ENCODE results near the gene VMAC. TPM values are rescaled to one million over a fixed set of nuclear protein-coding genes. Genes with fewer than 3 reads are reported as not detected.

Gene VMAC
- total and polyA plus RNA-seq, 2 of the 8 experiments (the other 6 are each of a cell fraction or from before 2014, with no cell fraction given) = 1.3 to 2.2 TPM

DNA sequence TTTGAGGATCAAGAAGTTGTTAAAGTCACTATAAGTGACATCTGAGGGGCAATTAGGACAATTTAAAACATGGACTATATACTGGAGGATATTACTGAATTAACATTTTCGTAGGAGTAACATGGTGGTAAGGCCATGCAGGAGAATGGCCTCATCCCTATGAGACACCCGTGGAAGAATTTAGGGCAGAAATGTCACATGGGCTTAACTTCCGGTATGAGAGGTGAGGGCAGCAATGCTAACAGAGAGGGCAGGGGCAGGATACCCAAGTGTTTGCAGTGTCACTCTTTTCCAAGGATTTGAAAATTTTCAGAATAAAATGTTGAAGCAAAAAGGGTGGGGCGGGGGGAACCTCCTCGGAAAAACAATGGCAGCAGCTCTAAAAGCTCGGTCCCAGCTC is 49.6 kb downstream of the VMAC start:
- Histone ChIP-seq H2BK20ac (ENCODE audit: low read length) (no peak overlapping the region), H3K79me1 (ENCODE audit: low read depth, low read length) (peaks cover 42% of the 10 kb centered on the region), H3K9me3 (ENCODE audit: insufficient read depth in 2 of 2, low read depth in 1 of 2, low read length in 1 of 2) (no peaks in the 10 kb centered on the region), H4K91ac (replicated peaks; ENCODE audit: insufficient read length, low read length) (no peak overlapping the region), H2BK5ac (ENCODE audit: low read depth, low read length) (no peak overlapping the region), H2BK15ac (ENCODE audit: low read length) (no peak overlapping the region), H4K8ac (ENCODE audit: extremely low read depth, insufficient read depth, low read length) (no peak overlapping the region), H2AFZ (ENCODE audit: low read length) (no peak overlapping the region), H3K79me2 (ENCODE audit: control insufficient read depth in 1 of 2, insufficient read depth in 2 of 2, low read length in 2 of 2) (peaks cover 9 to 94% of the 10 kb centered on the region in 2 experiments), H3K27me3 (replicated peaks in 1 of 4; ENCODE audit: control insufficient read depth in 3 of 4, extremely low read depth in 1 of 4, insufficient read depth in 3 of 4, low read length in 3 of 4) (no peaks in the 10 kb centered on the region; a peak in 1 of 7 replicates), H3K4me1 (replicated peaks in 1 of 4; ENCODE audit: control insufficient read depth in 3 of 4, insufficient read depth in 4 of 4, low read length in 3 of 4) (peaks cover 34 to 65% (median 49%) of the 10 kb centered on the region in 4 experiments), H3K23ac (ENCODE audit: insufficient read length) (no peak overlapping the region), H2BK12ac (ENCODE audit: low read depth, low read length) (no peak overlapping the region), H4K20me1 (replicated peaks in 1 of 2; ENCODE audit: control insufficient read depth in 1 of 2, insufficient read depth in 2 of 2, low read length in 2 of 2) (peaks cover 30 to 48% of the 10 kb centered on the region in 2 experiments), H3K56ac (replicated peaks; ENCODE audit: insufficient read length, low read depth, low read length) (no peak overlapping the region), H3K23me2 (ENCODE audit: low read depth, low read length) (no peaks in the 10 kb centered on the region), H3K4me2 (ENCODE audit: insufficient read depth in 1 of 2, low read depth in 2 of 2, low read length in 2 of 2) (no peak overlapping the region; a peak in 1 of 4 replicates), H3K4me3 (ENCODE audit: extremely low read depth in 1 of 4, insufficient read depth in 2 of 4, low read depth in 3 of 4, low read length in 4 of 4) (no peak overlapping the region), H3K9ac (replicated peaks in 1 of 4; ENCODE audit: extremely low read depth in 1 of 4, low read depth in 3 of 4, low read length in 3 of 4) (no peak overlapping the region), H3K36me3 (ENCODE audit: control insufficient read depth in 2 of 4, insufficient read depth in 4 of 4, low read length in 3 of 4) (peaks cover 0 to 3% (median 0%) of the 10 kb centered on the region in 4 experiments; a peak in 1 of 8 replicates), H4K5ac (ENCODE audit: insufficient read length, low read depth, low read length) (no peak overlapping the region), H2AK5ac (ENCODE audit: low read depth, low read length) (no peak overlapping the region), H3K18ac (ENCODE audit: extremely low read depth, low read length) (no peak overlapping the region), H3K4ac (replicated peaks; ENCODE audit: insufficient read length, low read depth, low read length) (no peak overlapping the region), H3K27ac (ENCODE audit: low read depth, low read length) (no peak overlapping the region), H3K14ac (ENCODE audit: insufficient read length) (no peak overlapping the region), H2BK120ac (replicated peaks; ENCODE audit: low read depth, low read length) (no peak overlapping the region)
- POLR2A ChIA-PET (ENCODE audit: partially characterized antibody) = interaction anchor here (4.0 kb wide), 1 partner anchor 17 kb away, joined by 13 read pairs; no protein-coding TSS in a partner anchor
- DNase-seq (ENCODE audit: low read depth in 1 of 2, low spot score in 2 of 2) (no peak), FAIRE-seq (no peak)
- TF ChIP-seq CREB1 (IDR thresholded peaks at IDR 0.05) = no peak
- TF ChIP-seq PHF8 (conservative IDR thresholded peaks at IDR 0.05; ENCODE audit: low read depth, low read length) = no peak
- CTCF ChIA-PET (ENCODE audit: partially characterized antibody) = interaction anchor here (5.8 kb wide), 1 partner anchor 13 kb away, joined by 43 read pairs; no protein-coding TSS in a partner anchor
- WGBS, 2 experiments (ENCODE audit: extremely low coverage in 1 of 2, insufficient coverage in 1 of 2, insufficient read length in 1 of 2, insufficient replicate concordance in 2 of 2, low coverage in 1 of 2, low lambda C conversion rate in 2 of 2, missing lambda C conversion rate in 1 of 2) = 69% methylated on average over 6 of the region's 6 CpGs; no CpG with 5 or more reads in 1 of the 2 experiments
